IMR-90 (cell line): Measurements from ENCODE around the gene GP5. TPM values are rescaled to one million over a fixed set of nuclear protein-coding genes. Genes with fewer than 3 reads are reported as not detected.

Experiments
- ATAC-seq: fragments of 200-7000 bp; cut with Tn5 transposase; 2 replicates; pipeline ENCODE4 v1.9.1; 2020; ENCODE audit warnings: low read depth, mild to moderate bottlenecking, moderate library complexity
- BruUV-seq: library from RNA; stranded (reverse); fragments of 400-500 nt; replicated peaks from 2 replicates; lab custom pipeline; 2021; lab: Mats Ljungman, UMichigan
- CTCF ChIA-PET: fragments of 300-600 bp; formaldehyde crosslinking; extraction: SDS; loops from one replicate; lab custom pipeline; 2021; ENCODE audit warnings: antibody characterized with exemption; lab: Yijun Ruan, JAX
- POLR2A ChIA-PET: fragments of 300-600 bp; sonication (Branson Sonifier 250); formaldehyde crosslinking; loops from one replicate; lab custom pipeline; 2022; ENCODE audit warnings: antibody characterized with exemption; ENCODE audit not compliant: unreplicated experiment; lab: Charles Lee
- DNase-seq: peaks from one replicate; pipeline ENCODE4 v3.0.0; 2013
- H2AFZ ChIP-seq: replicated peaks from 2 replicates; pipeline ENCODE3; 2013; ENCODE audit warnings: low read length, mild to moderate bottlenecking; ENCODE audit not compliant: poor library complexity
- H2AK5ac ChIP-seq: 2 replicates; pipeline ENCODE4 v1.6.1; 2013; ENCODE audit warnings: low read depth, low read length, inconsistent platforms
- H2AK9ac ChIP-seq: replicated peaks from 2 replicates; pipeline ENCODE3; 2013; ENCODE audit warnings: mild to moderate bottlenecking, low read depth, low read length, moderate library complexity; ENCODE audit not compliant: poor library complexity
- H2BK120ac ChIP-seq: 2 replicates; pipeline ENCODE4 v1.6.1; 2013; ENCODE audit warnings: low read depth, low read length, inconsistent platforms
- H2BK15ac ChIP-seq: 3 replicates; pipeline ENCODE4 v1.6.1; 2013; ENCODE audit warnings: low read depth, low read length, inconsistent platforms
- H2BK20ac ChIP-seq: 2 replicates; pipeline ENCODE4 v1.6.1; 2013; ENCODE audit warnings: low read depth, mild to moderate bottlenecking, inconsistent platforms, low read length, moderate library complexity
- H2BK5ac ChIP-seq: 2 replicates; pipeline ENCODE4 v1.6.1; 2013; ENCODE audit warnings: mild to moderate bottlenecking, low read depth, low read length, inconsistent platforms; ENCODE audit not compliant: poor library complexity, severe bottlenecking
- H3K14ac ChIP-seq: replicated peaks from 2 replicates; pipeline ENCODE4 v1.6.1; 2013; ENCODE audit warnings: low read depth, low read length, inconsistent platforms
- H3K18ac ChIP-seq: 2 replicates; pipeline ENCODE4 v1.6.1; 2013; ENCODE audit warnings: low read depth, low read length, control low read depth
- H3K23ac ChIP-seq: 2 replicates; pipeline ENCODE4 v1.6.1; 2013; ENCODE audit warnings: low read depth, low read length, inconsistent platforms
- H3K27ac ChIP-seq: 2 replicates; pipeline ENCODE4 v1.5.1; 2013; ENCODE audit warnings: mild to moderate bottlenecking, control low read depth, low read length; ENCODE audit not compliant: insufficient read depth
- H3K27me3 ChIP-seq: 2 replicates; pipeline ENCODE4 v1.6.1; 2013; ENCODE audit warnings: low read length; ENCODE audit not compliant: control insufficient read depth, insufficient read depth
- H3K36me3 ChIP-seq: 2 replicates; pipeline ENCODE4 v1.6.1; 2013; ENCODE audit warnings: low read length, mixed read lengths; ENCODE audit not compliant: control insufficient read depth, insufficient read depth
- H3K4ac ChIP-seq: 2 replicates; pipeline ENCODE4 v1.6.1; 2013; ENCODE audit warnings: low read depth, low read length, inconsistent platforms
- H3K4me1 ChIP-seq: 2 replicates; pipeline ENCODE4 v1.6.1; 2013; ENCODE audit warnings: low read length, mixed read lengths; ENCODE audit not compliant: control insufficient read depth, insufficient read depth
- H3K4me2 ChIP-seq: 2 replicates; pipeline ENCODE4 v1.6.1; 2013; ENCODE audit warnings: low read depth, mild to moderate bottlenecking, control low read depth, low read length, moderate library complexity
- H3K4me3 ChIP-seq: 2 replicates; pipeline ENCODE4 v1.5.1; 2013; ENCODE audit warnings: low read depth, mild to moderate bottlenecking, control low read depth, low read length, moderate library complexity; ENCODE audit not compliant: insufficient read depth
- H3K56ac ChIP-seq: 2 replicates; pipeline ENCODE4 v1.6.1; 2013; ENCODE audit warnings: low read length, inconsistent platforms; ENCODE audit not compliant: insufficient read depth; ENCODE audit errors: extremely low read depth
- H3K79me1 ChIP-seq, 2 experiments: 2 replicates each; pipeline ENCODE4 v1.6.1; 2013; ENCODE audit warnings: low read length in 2 of 2, inconsistent platforms in 1 of 2, low read depth in 1 of 2
- H3K9ac ChIP-seq: 2 replicates; pipeline ENCODE4 v1.6.1; 2013; ENCODE audit warnings: low read depth, low read length, control low read depth
- H3K9me1 ChIP-seq: 2 replicates; pipeline ENCODE4 v1.6.1; 2013; ENCODE audit warnings: low read length, inconsistent platforms; ENCODE audit not compliant: insufficient read depth
- H3K9me3 ChIP-seq: 2 replicates; pipeline ENCODE4 v1.6.1; 2013; ENCODE audit warnings: low read length; ENCODE audit not compliant: control insufficient read depth, insufficient read depth
- H4K20me1 ChIP-seq: 2 replicates; pipeline ENCODE4 v1.6.1; 2013; ENCODE audit warnings: low read length, inconsistent platforms; ENCODE audit not compliant: insufficient read depth
- H4K5ac ChIP-seq: 2 replicates; pipeline ENCODE4 v1.6.1; 2013; ENCODE audit warnings: mild to moderate bottlenecking, low read depth, low read length, control low read depth
- H4K8ac ChIP-seq, 2 experiments: 2 replicates each; pipeline ENCODE4 v1.6.1; 2013; ENCODE audit warnings: low read depth in 2 of 2, low read length in 2 of 2, control low read depth in 1 of 2, inconsistent platforms in 1 of 2
- H4K91ac ChIP-seq: 2 replicates; pipeline ENCODE4 v1.6.1; 2013; ENCODE audit warnings: low read depth, low read length, inconsistent platforms; ENCODE audit not compliant: insufficient read depth
- BHLHE40 ChIP-seq: fragments of 150-350 bp; IDR thresholded peaks from 2 replicates; pipeline ENCODE4 v1.6.1; 2016; ENCODE audit warnings: mild to moderate bottlenecking, low read depth, low read length
- CEBPB ChIP-seq: IDR thresholded peaks from 2 replicates; pipeline ENCODE4 v1.6.1; 2012; ENCODE audit warnings: low read depth, low read length, improper control_type of control experiment
- CTCF ChIP-seq: conservative IDR thresholded peaks from 2 replicates; pipeline ENCODE4 v1.5.1; 2012; ENCODE audit warnings: mild to moderate bottlenecking, low read depth, low read length, improper control_type of control experiment
- ELK1 ChIP-seq: fragments of 150-350 bp; IDR thresholded peaks from 2 replicates; pipeline ENCODE4 v1.6.1; 2016; ENCODE audit warnings: low read depth, mild to moderate bottlenecking, low read length, moderate library complexity, borderline replicate concordance
- FOS ChIP-seq: fragments of 150-350 bp; IDR thresholded peaks from 2 replicates; pipeline ENCODE4 v1.6.1; 2016; ENCODE audit warnings: low read depth, low read length
- MAFK ChIP-seq: IDR thresholded peaks from 2 replicates; pipeline ENCODE4 v1.6.1; 2012; ENCODE audit warnings: low read depth, low read length, improper control_type of control experiment
- MAZ ChIP-seq: IDR thresholded peaks from 2 replicates; pipeline ENCODE4 v1.6.1; 2012; ENCODE audit warnings: low read depth, mild to moderate bottlenecking, low read length, improper control_type of control experiment, moderate library complexity, borderline replicate concordance
- MXI1 ChIP-seq: IDR thresholded peaks from 2 replicates; pipeline ENCODE4 v1.6.1; 2012; ENCODE audit warnings: low read depth, mild to moderate bottlenecking, low read length, moderate library complexity, borderline replicate concordance
- NFE2L2 ChIP-seq: fragments of 150-350 bp; IDR thresholded peaks from 2 replicates; pipeline ENCODE4 v1.6.1; 2016; ENCODE audit warnings: low read depth, mild to moderate bottlenecking, low read length
- POLR2A ChIP-seq: IDR thresholded peaks from 2 replicates; pipeline ENCODE4 v1.6.1; 2012; ENCODE audit warnings: mild to moderate bottlenecking, low read depth, low read length
- RAD21 ChIP-seq: IDR thresholded peaks from 2 replicates; pipeline ENCODE4 v1.6.1; 2012; ENCODE audit warnings: low read length, improper control_type of control experiment
- RCOR1 ChIP-seq: IDR thresholded peaks from 2 replicates; pipeline ENCODE4 v1.6.1; 2012; ENCODE audit warnings: mild to moderate bottlenecking, low read length, improper control_type of control experiment; ENCODE audit not compliant: insufficient replicate concordance
- SMC3 ChIP-seq: fragments of 150-350 bp; IDR thresholded peaks from 2 replicates; pipeline ENCODE4 v1.6.1; 2016; ENCODE audit warnings: low read depth, mild to moderate bottlenecking, antibody characterized with exemption, low read length, moderate library complexity
- WGBS, 2 experiments: methylation state at CpG; one replicate each; pipeline versions ENCODE4 v1.1.5 to v1.1.7; 2013; ENCODE audit warnings: missing lambda C conversion rate in 2 of 2; ENCODE audit not compliant: insufficient read length in 1 of 2; ENCODE audit errors: extremely low coverage in 2 of 2; 5-methylcytosine and 5-hydroxymethylcytosine counted together
- dilution Hi-C: fragments of 300-500 bp; cut with HindIII; formaldehyde crosslinking; loops from one replicate; pipeline ENCODE4 v1.14.3; 2018; ENCODE audit warnings: low sequenced_read_pairs; ENCODE audit not compliant: unreplicated experiment
- in situ Hi-C: fragments of 300-500 bp; cut with MboI; formaldehyde crosslinking; loops from 3 replicates; pipeline ENCODE4 v1.14.3; 2019; ENCODE audit warnings: low sequenced_read_pairs, inconsistent platforms, mixed read lengths
- intact Hi-C: fragments of 100-400 bp; cut with micrococcal nuclease; formaldehyde crosslinking; loops from 2 replicates; pipeline ENCODE4 v1.10.0; 2022
- polyA plus RNA-seq, 3 experiments: library from polyadenylated mRNA; depleted of rRNA; stranded (reverse); fragments of >200 nt; gene quantifications; 2 replicates each; pipeline ENCODE4 v1.2.3, GENCODE V29; 2012; ENCODE audit warnings: low replicate concordance in 1 of 3
- total RNA-seq: library from RNA; depleted of rRNA; stranded (reverse); fragments of >200 nt; gene quantifications from 2 replicates; pipeline ENCODE4 v1.2.3, GENCODE V29; 2012
- TF ChIP-seq, protein P1 (sequence below): fragments of 150-350 bp; IDR thresholded peaks from 2 replicates; pipeline ENCODE4 v1.6.1; 2017; ENCODE audit warnings: mild to moderate bottlenecking, antibody characterized with exemption, low read length, low read depth

Gene GP5
- total and polyA plus RNA-seq, 2 of the 4 experiments (the other 2 are of a cell fraction): under 0.01 to 0.12 TPM

GRCh38 chr3:194447161-194447560, 48.1 kb upstream of the GP5 start:
- peaks cover 39% of the 10 kb centered on the region for H3K36me3 ChIP-seq

More at GRCh38 chr3:194447161-194447560, 48.1 kb upstream of the GP5 start:
- H3K27ac ChIP-seq: no peak overlapping the region
- H4K8ac ChIP-seq: no peak overlapping the region
- H2BK120ac ChIP-seq: no peak overlapping the region
- H3K9ac ChIP-seq: no peak overlapping the region
- H3K56ac ChIP-seq: no peak overlapping the region
- no peak overlapping the region for H2BK5ac ChIP-seq
- no peak overlapping the region for H4K91ac ChIP-seq
- intact Hi-C loops: no loop called here
- no peaks in the 10 kb centered on the region for H3K27me3 ChIP-seq
- no peak for ATAC-seq
- ChIA-PET POLR2A (no interaction called here), CTCF (interaction anchor here (0.6 to 1.0 kb wide), 3 partner anchors 22 to 121 kb away, joined by 3 to 5 read pairs (median 5); no protein-coding TSS in a partner anchor)
- H2AK9ac ChIP-seq: no peak overlapping the region
- in situ Hi-C loops: no loop called here
- dilution Hi-C loops: no loop called here
- peaks cover 18 to 37% of the 10 kb centered on the region in 2 experiments for H3K79me1 ChIP-seq
- H2AFZ ChIP-seq: no peak overlapping the region
- no peak overlapping the region for H3K4ac ChIP-seq
- no peak overlapping the region for H3K14ac ChIP-seq
- H3K4me1 ChIP-seq: no peaks in the 10 kb centered on the region; the same call in 1 of the 2 replicates
- TF ChIP-seq CTCF: no peak
- no peak for TF ChIP-seq NFE2L2
- no peak for TF ChIP-seq POLR2A
- no peak for TF ChIP-seq CEBPB
- no peak for TF ChIP-seq RCOR1
- TF ChIP-seq MXI1: no peak
- TF ChIP-seq RAD21: no peak
- TF ChIP-seq FOS: no peak
- TF ChIP-seq BHLHE40: no peak
- no peak for TF ChIP-seq MAZ
- TF ChIP-seq SMC3: no peak
- TF ChIP-seq ELK1: no peak
- TF ChIP-seq, protein P1, sequence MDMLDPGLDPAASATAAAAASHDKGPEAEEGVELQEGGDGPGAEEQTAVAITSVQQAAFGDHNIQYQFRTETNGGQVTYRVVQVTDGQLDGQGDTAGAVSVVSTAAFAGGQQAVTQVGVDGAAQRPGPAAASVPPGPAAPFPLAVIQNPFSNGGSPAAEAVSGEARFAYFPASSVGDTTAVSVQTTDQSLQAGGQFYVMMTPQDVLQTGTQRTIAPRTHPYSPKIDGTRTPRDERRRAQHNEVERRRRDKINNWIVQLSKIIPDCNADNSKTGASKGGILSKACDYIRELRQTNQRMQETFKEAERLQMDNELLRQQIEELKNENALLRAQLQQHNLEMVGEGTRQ: no peak
- TF ChIP-seq MAFK: no peak
- no peak overlapping the region for H4K5ac ChIP-seq
- H2BK20ac ChIP-seq: no peak overlapping the region
- no peak overlapping the region for H2BK15ac ChIP-seq
- peaks cover 9% of the 10 kb centered on the region; the same call in 1 of the 2 replicates for H4K20me1 ChIP-seq
- H3K9me3 ChIP-seq: no peaks in the 10 kb centered on the region
- H3K4me2 ChIP-seq: no peak overlapping the region
- H3K23ac ChIP-seq: no peak overlapping the region
- peaks cover 7% of the 10 kb centered on the region; the same call in 1 of the 2 replicates for H3K9me1 ChIP-seq
- H2AK5ac ChIP-seq: no peak overlapping the region
- no peak overlapping the region for H3K4me3 ChIP-seq
- DNase-seq: no peak
- WGBS, 2 experiments: no CpG with 5 or more reads among the region's 6 CpGs
- BruUV-seq: no TSS peak
- H3K18ac ChIP-seq: no peak overlapping the region
